Stimulated activated effector memory CD8-positive, alpha-beta T cell treated with anti-CD3 and anti-CD28 coated beads, Interleukin-12 subunit alpha, Interleukin-12 subunit beta, amount 100 ng/mL, for 72 hours (primary cell): ENCODE data around the gene LUZP2.

Experiments
- ATAC-seq: fragments of 150-1000 bp; cut with Tn5 transposase; 2 replicates; pipeline ENCODE4 v1.10.0; 2021
- DNase-seq, 2 donors: peaks; one replicate each; pipeline ENCODE4 v3.0.0; 2021 to 2022; ENCODE audit warnings: low spot score in 2 of 2
- H3K27ac Mint-ChIP-seq: one replicate; pipeline ENCODE4 v1.8.0; 2022; ENCODE audit warnings: mild to moderate bottlenecking, mixed read lengths
- H3K36me3 Mint-ChIP-seq: one replicate; pipeline ENCODE4 v1.8.0; 2022; ENCODE audit warnings: mild to moderate bottlenecking, mixed read lengths
- H3K4me1 Mint-ChIP-seq: one replicate; pipeline ENCODE4 v1.8.0; 2022; ENCODE audit warnings: mixed read lengths
- H3K4me3 Mint-ChIP-seq: one replicate; pipeline ENCODE4 v1.8.0; 2022; ENCODE audit warnings: mild to moderate bottlenecking, mixed read lengths
- H3K9me3 Mint-ChIP-seq: one replicate; pipeline ENCODE4 v1.8.0; 2022; ENCODE audit warnings: mixed read lengths

LUZP2 gene

GRCh38 chr11:24592360-24592759 is 95.5 kb downstream of the LUZP2 start:
- DNase-seq: no peak
- no peaks in the 10 kb centered on the region for H3K4me1 Mint-ChIP-seq

GRCh38 chr11:24593332-24593731 is 96.5 kb downstream of the LUZP2 start:
- no peak overlapping the region for H3K4me3 Mint-ChIP-seq
- no peaks in the 10 kb centered on the region for H3K9me3 Mint-ChIP-seq
- H3K27ac Mint-ChIP-seq: no peak overlapping the region

More at GRCh38 chr11:24592360-24592759, 95.5 kb downstream of the LUZP2 start:
- Mint-ChIP-seq H3K27ac (no peak overlapping the region), H3K4me3 (no peak overlapping the region), H3K9me3 (no peaks in the 10 kb centered on the region), H3K36me3 (no peaks in the 10 kb centered on the region)
- ATAC-seq: no peak

GRCh38 chr11:24594401-24594800 is 97.5 kb downstream of the LUZP2 start:
- DNase-seq (no peak), ATAC-seq (no peak)
- Mint-ChIP-seq H3K9me3 (no peaks in the 10 kb centered on the region), H3K36me3 (no peaks in the 10 kb centered on the region), H3K4me1 (no peaks in the 10 kb centered on the region), H3K4me3 (no peak overlapping the region), H3K27ac (no peak overlapping the region)

More at GRCh38 chr11:24593332-24593731, 96.5 kb downstream of the LUZP2 start:
- DNase-seq (no peak), ATAC-seq (no peak)
- Mint-ChIP-seq H3K4me1 (no peaks in the 10 kb centered on the region), H3K36me3 (no peaks in the 10 kb centered on the region)

GRCh38 chr11:24598641-24599040 is 101.8 kb downstream of the LUZP2 start:
- Mint-ChIP-seq H3K36me3 (no peaks in the 10 kb centered on the region), H3K4me1 (no peaks in the 10 kb centered on the region)
- no peak for DNase-seq

GRCh38 chr11:24609192-24610119 is 112.6 kb downstream of the LUZP2 start:
- no peaks in the 10 kb centered on the region for H3K9me3 Mint-ChIP-seq
- ATAC-seq (no peak), DNase-seq (no peak)
- H3K27ac Mint-ChIP-seq: no peak overlapping the region
- H3K4me1 Mint-ChIP-seq: no peaks in the 10 kb centered on the region
- H3K36me3 Mint-ChIP-seq: no peaks in the 10 kb centered on the region
- no peak overlapping the region for H3K4me3 Mint-ChIP-seq

More at GRCh38 chr11:24598641-24599040, 101.8 kb downstream of the LUZP2 start:
- Mint-ChIP-seq H3K9me3 (no peaks in the 10 kb centered on the region), H3K27ac (no peak overlapping the region), H3K4me3 (no peak overlapping the region)
- no peak for ATAC-seq

- Mint-ChIP-seq H3K27ac (no peak overlapping the region), H3K9me3 (no peaks in the 10 kb centered on the region), H3K36me3 (no peaks in the 10 kb centered on the region), H3K4me3 (no peak overlapping the region), H3K4me1 (no peaks in the 10 kb centered on the region)
- DNase-seq: no peak
- no peak for ATAC-seq
These were observed 118.8 kb downstream of the LUZP2 start for GRCh38 chr11:24615451-24616160.

- peaks cover 1% of the 10 kb centered on the region for H3K9me3 Mint-ChIP-seq
- H3K36me3 Mint-ChIP-seq: no peaks in the 10 kb centered on the region
- H3K27ac Mint-ChIP-seq: no peak overlapping the region
- no peaks in the 10 kb centered on the region for H3K4me1 Mint-ChIP-seq
- H3K4me3 Mint-ChIP-seq: no peak overlapping the region
- ATAC-seq (no peak), DNase-seq (no peak)
These were observed 121.0 kb downstream of the LUZP2 start for GRCh38 chr11:24617856-24618255.

GRCh38 chr11:24619900-24620299 is 123.0 kb downstream of the LUZP2 start:
- H3K27ac Mint-ChIP-seq: no peak overlapping the region
- no peak overlapping the region for H3K4me3 Mint-ChIP-seq
- no peaks in the 10 kb centered on the region for H3K4me1 Mint-ChIP-seq
- H3K9me3 Mint-ChIP-seq: peaks cover 6% of the 10 kb centered on the region
- DNase-seq (no peak), ATAC-seq (no peak)
- no peaks in the 10 kb centered on the region for H3K36me3 Mint-ChIP-seq

- ATAC-seq (no peak), DNase-seq (no peak)
- H3K4me3 Mint-ChIP-seq: no peak overlapping the region
These were observed 125.4 kb downstream of the LUZP2 start for GRCh38 chr11:24622262-24622661.

GRCh38 chr11:24623121-24623520 is 126.3 kb downstream of the LUZP2 start:
- peaks cover 6% of the 10 kb centered on the region for H3K9me3 Mint-ChIP-seq
- H3K4me3 Mint-ChIP-seq: no peak overlapping the region
- H3K27ac Mint-ChIP-seq: no peak overlapping the region
- ATAC-seq (no peak), DNase-seq (no peak)
- H3K4me1 Mint-ChIP-seq: no peaks in the 10 kb centered on the region
- no peaks in the 10 kb centered on the region for H3K36me3 Mint-ChIP-seq

More at GRCh38 chr11:24622262-24622661, 125.4 kb downstream of the LUZP2 start:
- H3K27ac Mint-ChIP-seq: no peak overlapping the region
- no peaks in the 10 kb centered on the region for H3K4me1 Mint-ChIP-seq
- no peaks in the 10 kb centered on the region for H3K36me3 Mint-ChIP-seq
- peaks cover 6% of the 10 kb centered on the region for H3K9me3 Mint-ChIP-seq

- Mint-ChIP-seq H3K4me1 (no peaks in the 10 kb centered on the region), H3K36me3 (no peaks in the 10 kb centered on the region), H3K9me3 (peaks cover 6% of the 10 kb centered on the region), H3K27ac (no peak overlapping the region), H3K4me3 (no peak overlapping the region)
- no peak for DNase-seq
- no peak for ATAC-seq
These were observed 127.6 kb downstream of the LUZP2 start for GRCh38 chr11:24624432-24624831.

GRCh38 chr11:24625975-24626374 is 129.1 kb downstream of the LUZP2 start:
- DNase-seq (no peak), ATAC-seq (no peak)
- Mint-ChIP-seq H3K4me1 (no peaks in the 10 kb centered on the region), H3K4me3 (no peak overlapping the region), H3K27ac (no peak overlapping the region), H3K36me3 (no peaks in the 10 kb centered on the region), H3K9me3 (peaks cover 9% of the 10 kb centered on the region)

- H3K4me3 Mint-ChIP-seq: no peak overlapping the region
- H3K9me3 Mint-ChIP-seq: peaks cover 7% of the 10 kb centered on the region
- no peak for ATAC-seq
- DNase-seq: no peak
- H3K36me3 Mint-ChIP-seq: no peaks in the 10 kb centered on the region
- no peaks in the 10 kb centered on the region for H3K4me1 Mint-ChIP-seq
- no peak overlapping the region for H3K27ac Mint-ChIP-seq
These were observed 131.4 kb downstream of the LUZP2 start for GRCh38 chr11:24628224-24628776.

GRCh38 chr11:24634606-24635160 is 137.8 kb downstream of the LUZP2 start:
- H3K36me3 Mint-ChIP-seq: no peaks in the 10 kb centered on the region
- peaks cover 8% of the 10 kb centered on the region for H3K9me3 Mint-ChIP-seq
- no peaks in the 10 kb centered on the region for H3K4me1 Mint-ChIP-seq
- ATAC-seq: no peak
- no peak overlapping the region for H3K27ac Mint-ChIP-seq
- no peak for DNase-seq
- H3K4me3 Mint-ChIP-seq: no peak overlapping the region

- Mint-ChIP-seq H3K36me3 (no peaks in the 10 kb centered on the region), H3K4me1 (no peaks in the 10 kb centered on the region), H3K27ac (no peak overlapping the region), H3K9me3 (peaks cover 9% of the 10 kb centered on the region), H3K4me3 (no peak overlapping the region)
- DNase-seq (no peak), ATAC-seq (no peak)
These were observed 138.9 kb downstream of the LUZP2 start for GRCh38 chr11:24635588-24636290.
